GM12891 (cell line): Measurements from ENCODE around the gene ZNF862.
"Not testable (repeated sequence)": the region's sequence is repeated elsewhere in the genome, so short reads cannot be mapped to it uniquely, and the experiment has no call there.

ENCODE experiments used
- DNase-seq: peaks from one replicate; pipeline ENCODE4 v3.0.0; 2011; ENCODE audit warnings: low spot score; ENCODE audit not compliant: insufficient read length
- FAIRE-seq: peaks from 2 replicates; lab custom pipeline; 2011; peaks lifted over from hg19 to GRCh38; lab: Jason Lieb, UNC
- PAX5 ChIP-seq: IDR thresholded peaks from 2 replicates; pipeline ENCODE4 v1.6.1; 2011; ENCODE audit warnings: low read length, moderate library complexity, mild to moderate bottlenecking; ENCODE audit not compliant: insufficient read depth, severe bottlenecking
- POLR2A ChIP-seq: IDR thresholded peaks from 2 replicates; pipeline ENCODE4 v1.6.1; 2011; ENCODE audit warnings: low read depth, low read length, control low read depth
- POLR2AphosphoS5 ChIP-seq: IDR thresholded peaks from 2 replicates; pipeline ENCODE4 v1.6.1; 2011; ENCODE audit warnings: low read depth, low read length, control low read depth
- POU2F2 ChIP-seq: IDR thresholded peaks from 2 replicates; pipeline ENCODE4 v1.6.1; 2011; ENCODE audit warnings: low read depth, mild to moderate bottlenecking, control low read depth, low read length, moderate library complexity
- SPI1 ChIP-seq: IDR thresholded peaks from 2 replicates; pipeline ENCODE4 v1.6.1; 2011; ENCODE audit warnings: low read depth, low read length, control low read depth
- TAF1 ChIP-seq: IDR thresholded peaks from 2 replicates; pipeline ENCODE4 v1.6.1; 2011; ENCODE audit warnings: low read depth, low read length, control low read depth

ZNF862 gene

GRCh38 chr7:149823631-149824199 lies 14.5 kb upstream of the ZNF862 start:
- FAIRE-seq (no peak), DNase-seq (peak; percentile 17)
- TF ChIP-seq POLR2AphosphoS5, result no peak
- TF ChIP-seq SPI1, result no peak
- TF ChIP-seq POU2F2, result no peak
- no peak for TF ChIP-seq PAX5
- no peak for TF ChIP-seq TAF1
- no peak for TF ChIP-seq POLR2A

- DNase-seq, result peak; percentile 15
- no peak for FAIRE-seq
These were observed 13.9 kb upstream of the ZNF862 start for GRCh38 chr7:149824301-149824741.

GRCh38 chr7:149824748-149825566 lies 13.2 kb upstream of the ZNF862 start:
- TF ChIP-seq POLR2A (no peak), POU2F2 (no peak), POLR2AphosphoS5 (no peak), TAF1 (no peak), PAX5 (no peak), SPI1 (no peak)
- FAIRE-seq, result no peak
- no peak for DNase-seq

More at GRCh38 chr7:149824301-149824741, 13.9 kb upstream of the ZNF862 start:
- TF ChIP-seq TAF1, result no peak
- TF ChIP-seq POLR2A, result no peak
- TF ChIP-seq POU2F2, result no peak
- no peak for TF ChIP-seq POLR2AphosphoS5
- TF ChIP-seq SPI1, result no peak
- no peak for TF ChIP-seq PAX5

GRCh38 chr7:149825567-149826343 lies 12.4 kb upstream of the ZNF862 start:
- peak; percentile 18 for DNase-seq
- no peak for TF ChIP-seq POLR2A
- TF ChIP-seq TAF1, result no peak
- no peak for TF ChIP-seq SPI1
- no peak for TF ChIP-seq POU2F2
- no peak for TF ChIP-seq PAX5
- TF ChIP-seq POLR2AphosphoS5, result no peak
- FAIRE-seq, result no peak

GRCh38 chr7:149826344-149827088 lies 11.7 kb upstream of the ZNF862 start:
- FAIRE-seq (no peak), DNase-seq (peak; percentile 20)
- no peak for TF ChIP-seq POLR2AphosphoS5
- TF ChIP-seq POU2F2, result no peak
- no peak for TF ChIP-seq SPI1
- TF ChIP-seq TAF1, result no peak
- no peak for TF ChIP-seq PAX5
- TF ChIP-seq POLR2A, result no peak

- DNase-seq (peak; percentile 19), FAIRE-seq (no peak)
- TF ChIP-seq POLR2AphosphoS5 (no peak), PAX5 (no peak), POU2F2 (no peak), POLR2A (no peak), SPI1 (no peak), TAF1 (no peak)
These were observed 10.8 kb upstream of the ZNF862 start for GRCh38 chr7:149827089-149827981.

GRCh38 chr7:149828357-149829309 lies 9.5 kb upstream of the ZNF862 start:
- no peak for DNase-seq
- no peak for FAIRE-seq
- TF ChIP-seq POU2F2, result no peak
- no peak for TF ChIP-seq PAX5
- no peak for TF ChIP-seq TAF1
- TF ChIP-seq SPI1, result no peak
- TF ChIP-seq POLR2A, result no peak
- TF ChIP-seq POLR2AphosphoS5, result no peak

GRCh38 chr7:149830527-149830926 lies 7.6 kb upstream of the ZNF862 start:
- DNase-seq, FAIRE-seq: not testable (repeated sequence)
